ENCODE data around the gene MAB21L4.

The MAB21L4 gene

DNA sequence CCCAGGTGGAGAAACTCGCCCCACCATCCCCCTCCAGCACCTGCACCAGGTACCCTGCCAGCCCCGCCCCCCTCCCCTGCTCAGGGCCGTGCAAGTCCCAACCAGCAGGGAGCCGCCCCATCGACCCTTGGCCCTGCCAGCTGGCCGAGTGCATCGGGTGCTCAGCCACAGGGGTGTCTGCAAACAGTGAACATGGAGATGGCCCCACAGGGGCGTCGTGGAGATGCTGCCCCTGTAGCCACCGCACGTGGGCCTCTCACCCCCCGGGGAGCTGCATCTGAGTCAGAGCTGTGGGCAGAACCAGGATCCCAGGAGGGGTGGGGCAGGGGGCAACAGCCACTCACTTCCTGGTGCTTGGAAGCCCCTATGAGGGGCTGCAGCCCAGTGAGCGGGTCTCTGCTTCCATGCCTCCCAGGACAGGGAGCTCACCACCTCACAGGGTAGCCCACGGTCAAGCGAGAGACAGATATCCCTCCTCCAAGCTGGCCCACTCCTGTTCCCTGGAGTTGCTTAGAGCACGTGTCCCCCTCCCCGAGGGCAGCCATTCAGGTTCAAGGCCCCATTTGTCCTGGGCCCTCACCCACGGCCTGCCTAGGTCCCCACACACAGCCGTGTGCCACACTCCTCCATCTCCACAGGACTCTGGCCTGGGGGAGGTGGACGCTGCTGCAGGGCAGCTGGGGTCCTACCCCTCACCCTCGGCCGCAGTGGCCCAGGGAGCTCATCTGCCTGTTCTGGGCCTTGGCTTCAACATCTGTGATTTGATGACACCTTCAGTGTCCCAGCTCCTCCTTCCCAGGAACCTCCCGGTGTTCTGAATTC, 1.1 kb upstream of the MAB21L4 start:
- ATAC-seq (ENCODE audit: low read depth) (no peak; the same call in 1 of the 3 replicates), DNase-seq (ENCODE audit: low spot score) (no peak)
- no peak overlapping the region for H3K4me3 ChIP-seq (ENCODE audit: severe bottlenecking)

GRCh38 chr2:240896394-240896793, 438 bp upstream of the MAB21L4 start:
- no peaks in the 10 kb centered on the region for H3K27me3 ChIP-seq (ENCODE audit: insufficient read depth, poor library complexity, severe bottlenecking)
- H3K4me3 ChIP-seq (ENCODE audit: severe bottlenecking): no peak overlapping the region
- H3K9me3 ChIP-seq (ENCODE audit: severe bottlenecking): no peaks in the 10 kb centered on the region
- H3K4me1 ChIP-seq (ENCODE audit: insufficient read depth, poor library complexity, severe bottlenecking): no peaks in the 10 kb centered on the region
- TF ChIP-seq CTCF (IDR thresholded peaks at IDR 0.05; ENCODE audit: poor library complexity, severe bottlenecking): no peak
- no peaks in the 10 kb centered on the region for H3K36me3 ChIP-seq (ENCODE audit: low read depth)
- no peak; the same call in 2 of the 3 replicates for ATAC-seq (ENCODE audit: low read depth)
- H3K27ac ChIP-seq (ENCODE audit: poor library complexity, severe bottlenecking): no peak overlapping the region
- no peak for DNase-seq (ENCODE audit: low spot score)

More for the DNA sequence above, 1.1 kb upstream of the MAB21L4 start:
- Histone ChIP-seq H3K27me3 (ENCODE audit: insufficient read depth, poor library complexity, severe bottlenecking) (no peaks in the 10 kb centered on the region), H3K9me3 (ENCODE audit: severe bottlenecking) (no peaks in the 10 kb centered on the region), H3K27ac (ENCODE audit: poor library complexity, severe bottlenecking) (no peak overlapping the region), H3K36me3 (ENCODE audit: low read depth) (no peaks in the 10 kb centered on the region), H3K4me1 (ENCODE audit: insufficient read depth, poor library complexity, severe bottlenecking) (no peaks in the 10 kb centered on the region)
- TF ChIP-seq CTCF (IDR thresholded peaks at IDR 0.05; ENCODE audit: poor library complexity, severe bottlenecking): no peak

- no peak for DNase-seq (ENCODE audit: low spot score)
- no peak for ATAC-seq (ENCODE audit: low read depth)
- no peaks in the 10 kb centered on the region for H3K27me3 ChIP-seq (ENCODE audit: insufficient read depth, poor library complexity, severe bottlenecking)
- no peaks in the 10 kb centered on the region for H3K4me1 ChIP-seq (ENCODE audit: insufficient read depth, poor library complexity, severe bottlenecking)
- no peaks in the 10 kb centered on the region for H3K9me3 ChIP-seq (ENCODE audit: severe bottlenecking)
- H3K27ac ChIP-seq (ENCODE audit: poor library complexity, severe bottlenecking): no peak overlapping the region
- TF ChIP-seq CTCF (IDR thresholded peaks at IDR 0.05; ENCODE audit: poor library complexity, severe bottlenecking): no peak
- no peaks in the 10 kb centered on the region for H3K36me3 ChIP-seq (ENCODE audit: low read depth)
- no peak overlapping the region for H3K4me3 ChIP-seq (ENCODE audit: severe bottlenecking)
These were observed 959 bp downstream of the MAB21L4 start for GRCh38 chr2:240894836-240895558.

- H3K27me3 ChIP-seq (ENCODE audit: insufficient read depth, poor library complexity, severe bottlenecking): no peaks in the 10 kb centered on the region
- H3K4me3 ChIP-seq (ENCODE audit: severe bottlenecking): no peak overlapping the region
- DNase-seq (ENCODE audit: low spot score) (no peak), ATAC-seq (ENCODE audit: low read depth) (no peak)
- TF ChIP-seq CTCF (IDR thresholded peaks at IDR 0.05; ENCODE audit: poor library complexity, severe bottlenecking): no peak
- H3K27ac ChIP-seq (ENCODE audit: poor library complexity, severe bottlenecking): no peak overlapping the region
- H3K9me3 ChIP-seq (ENCODE audit: severe bottlenecking): no peaks in the 10 kb centered on the region
- H3K4me1 ChIP-seq (ENCODE audit: insufficient read depth, poor library complexity, severe bottlenecking): no peaks in the 10 kb centered on the region
- no peaks in the 10 kb centered on the region for H3K36me3 ChIP-seq (ENCODE audit: low read depth)
These were observed 1.9 kb downstream of the MAB21L4 start for GRCh38 chr2:240894006-240894405.

Measured in RWPE2 (cell line).